Thymus (tissue), 11 donors: ENCODE data around the gene AQP2. TPM values are rescaled to one million over a fixed set of nuclear protein-coding genes. Genes with fewer than 3 reads are reported as not detected.
A peak's percentile ranks its signal among the peaks of the same experiment; 100 is the strongest.

Experiments used
- DNase-seq, 9 donors: peaks; one replicate each; pipeline ENCODE4 v3.0.0-alpha.2; 2013; ENCODE audit warnings: low spot score in 9 of 9, low read depth in 6 of 9, missing footprints in 1 of 9
- H3K27ac ChIP-seq, 2 donors: one replicate each; pipeline ENCODE4 v1.5.1; 2013; ENCODE audit warnings: control low read depth in 1 of 2, low read depth in 1 of 2, low read length in 1 of 2, mild to moderate bottlenecking in 1 of 2, moderate library complexity in 1 of 2
- H3K27me3 ChIP-seq, 2 donors: one replicate each; pipeline ENCODE4 v1.5.1; 2013; ENCODE audit warnings: low read length in 1 of 2; ENCODE audit not compliant: control insufficient read depth in 2 of 2, insufficient read depth in 1 of 2
- H3K36me3 ChIP-seq, 2 donors: one replicate each; pipeline ENCODE4 v1.5.1; 2013; ENCODE audit warnings: low read length in 1 of 2, mild to moderate bottlenecking in 1 of 2, moderate library complexity in 1 of 2; ENCODE audit not compliant: control insufficient read depth in 2 of 2, insufficient read depth in 2 of 2
- H3K4me1 ChIP-seq, 2 donors: one replicate each; pipeline ENCODE4 v1.5.1; 2013; ENCODE audit warnings: low read length in 2 of 2; ENCODE audit not compliant: control insufficient read depth in 2 of 2, insufficient read depth in 2 of 2
- H3K4me3 ChIP-seq, 2 donors: one replicate each; pipeline ENCODE4 v1.5.1; 2013; ENCODE audit warnings: low read length in 2 of 2, control low read depth in 1 of 2, mild to moderate bottlenecking in 1 of 2
- H3K9me3 ChIP-seq, 2 donors: one replicate each; pipeline ENCODE4 v1.5.1; 2013; ENCODE audit warnings: low read length in 1 of 2, mild to moderate bottlenecking in 1 of 2; ENCODE audit not compliant: control insufficient read depth in 2 of 2, insufficient read depth in 1 of 2
- WGBS: extraction: QIAGEN DNeasy Blood & Tissue Kit; methylation state at CpG from one replicate; pipeline ENCODE4 v1.1.7; 2013; 5-methylcytosine and 5-hydroxymethylcytosine counted together
- polyA plus RNA-seq: library from polyadenylated mRNA; stranded (reverse); fragments of 200-250 nt; gene quantifications from one replicate; pipeline ENCODE4 v1.2.3, GENCODE V29; 2013
- total RNA-seq: library from RNA; stranded (reverse); fragments of 120-200 nt; gene quantifications from one replicate; pipeline ENCODE4 v1.2.4, GENCODE V29; 2013
- donor health status: healthy.

AQP2 gene
- total and polyA plus RNA-seq, 2 donors, result 0.05 TPM

- H3K27ac ChIP-seq, result no peak overlapping the region
- H3K4me1 ChIP-seq, result peaks cover 6 to 12% of the 10 kb centered on the region in 2 donors
- no peaks in the 10 kb centered on the region for H3K36me3 ChIP-seq
- WGBS, result 23% methylated on average over 11 of the region's 11 CpGs
- DNase-seq, result peak in 1 of 9 donors; percentile 30
- no peak overlapping the region for H3K4me3 ChIP-seq
- no peaks in the 10 kb centered on the region for H3K9me3 ChIP-seq
- H3K27me3 ChIP-seq, result peaks cover 86 to 97% of the 10 kb centered on the region in 2 donors
Observed at GRCh38 chr12:49959685-49960473, 9.3 kb downstream of the AQP2 start.

DNA sequence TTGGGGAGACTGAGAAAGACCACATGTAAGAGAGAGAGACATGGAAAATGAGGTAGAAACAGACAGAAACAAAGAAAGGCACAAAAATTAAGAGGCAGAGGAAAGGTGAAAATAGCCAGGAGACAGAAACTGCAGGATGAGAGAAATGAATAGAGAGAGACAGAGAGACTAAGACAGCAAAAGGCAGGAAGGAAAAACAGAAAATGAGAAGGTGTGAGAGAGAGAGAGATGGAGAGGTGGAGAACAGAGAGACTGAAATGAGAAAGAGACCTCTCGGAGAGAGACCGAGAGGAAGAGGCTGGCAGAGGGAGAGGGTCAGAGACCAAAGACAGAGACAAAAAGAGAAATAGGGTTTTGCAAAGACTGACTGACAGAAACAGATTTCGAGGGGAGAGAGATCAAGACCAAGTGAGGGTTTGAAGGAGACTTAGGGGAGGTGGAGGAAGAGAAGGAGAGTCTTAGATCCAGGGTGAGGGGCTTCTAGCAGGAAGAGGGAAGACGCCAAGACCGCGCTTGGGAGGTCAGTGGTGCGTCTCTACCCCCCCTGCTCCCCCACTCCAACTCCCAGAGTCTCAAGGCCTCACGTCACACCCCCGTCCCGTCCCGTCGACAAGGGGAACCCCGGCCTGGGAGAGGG is 10.1 kb downstream of the AQP2 start:
- 33% methylated on average over 13 of the region's 13 CpGs for WGBS
- peaks cover 81 to 97% of the 10 kb centered on the region in 2 donors for H3K27me3 ChIP-seq
- H3K4me3 ChIP-seq, result no peak overlapping the region
- no peaks in the 10 kb centered on the region for H3K9me3 ChIP-seq
- H3K4me1 ChIP-seq, result peaks cover 6 to 12% of the 10 kb centered on the region in 2 donors
- H3K27ac ChIP-seq, result no peak overlapping the region
- H3K36me3 ChIP-seq, result no peaks in the 10 kb centered on the region
- DNase-seq, result no peak

DNA sequence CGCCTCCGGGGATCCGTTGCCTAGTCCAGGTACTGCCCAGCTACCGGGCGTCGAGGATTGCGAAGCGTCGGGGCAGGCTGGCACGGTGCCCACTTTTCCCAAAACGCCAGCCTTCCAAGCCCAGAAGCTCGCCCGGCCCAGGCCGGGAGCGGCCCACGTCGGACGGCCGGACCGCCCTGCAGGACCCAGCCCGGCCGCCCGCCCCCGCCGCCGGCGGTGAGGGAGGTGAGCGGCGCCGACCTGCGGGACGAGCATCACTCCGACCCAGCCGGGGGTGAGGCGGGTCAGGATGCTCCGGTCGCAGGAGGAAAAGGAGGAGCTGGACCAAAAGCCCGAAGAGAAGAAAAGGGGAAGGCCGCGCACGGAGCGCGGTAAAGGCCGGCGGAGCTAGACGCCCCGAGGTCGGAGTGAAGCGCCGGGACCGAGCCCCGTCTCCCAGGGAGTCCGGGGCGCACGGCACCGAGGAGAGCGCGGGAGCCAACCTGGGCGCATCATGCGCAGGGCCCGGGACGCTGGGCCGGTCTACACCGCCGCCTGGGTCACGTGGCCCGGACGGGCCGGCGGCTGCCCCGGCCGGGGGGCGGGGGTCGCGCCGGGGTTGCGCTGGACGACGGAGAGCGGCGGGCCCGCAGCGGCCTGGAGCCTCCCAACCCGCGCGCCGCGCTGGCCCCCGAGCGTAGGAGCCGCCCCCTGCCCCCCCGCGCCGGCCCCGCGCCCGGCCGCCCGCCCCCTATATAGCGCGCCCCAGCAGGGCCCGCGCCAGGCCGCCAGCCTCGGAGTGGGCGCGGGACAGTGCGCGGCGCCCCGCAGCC is 10.8 kb downstream of the AQP2 start, which contains the start of gene AQP5:
Gene AQP5 (plus strand): TSS at position 762 of the 812 bp plus-strand sequence. CDS start 146 bp downstream, outside the sequence.
- Histone ChIP-seq H3K9me3 (no peaks in the 10 kb centered on the region), H3K27me3 (peaks cover 79 to 97% of the 10 kb centered on the region in 2 donors), H3K27ac (no peak within 1 kb of the TSS), H3K36me3 (no peaks in the 10 kb centered on the region), H3K4me3 (peak within 1 kb of the TSS in 1 of 2 donors; percentile 14), H3K4me1 (peaks cover 6 to 12% of the 10 kb centered on the region in 2 donors)
- DNase-seq, result no peak
- WGBS, result 6% methylated on average over 111 of the region's 111 CpGs

- H3K27me3 ChIP-seq, result peaks cover 75 to 97% of the 10 kb centered on the region in 2 donors
- H3K9me3 ChIP-seq, result no peaks in the 10 kb centered on the region
- no peak overlapping the region for H3K27ac ChIP-seq
- no peak for DNase-seq
- WGBS, result 57% methylated on average over 37 of the region's 37 CpGs
- H3K36me3 ChIP-seq, result no peaks in the 10 kb centered on the region
- H3K4me1 ChIP-seq, result peaks cover 7 to 14% of the 10 kb centered on the region in 2 donors
- H3K4me3 ChIP-seq, result no peak overlapping the region
Observed at GRCh38 chr12:49961993-49962764, 11.6 kb downstream of the AQP2 start.

DNA sequence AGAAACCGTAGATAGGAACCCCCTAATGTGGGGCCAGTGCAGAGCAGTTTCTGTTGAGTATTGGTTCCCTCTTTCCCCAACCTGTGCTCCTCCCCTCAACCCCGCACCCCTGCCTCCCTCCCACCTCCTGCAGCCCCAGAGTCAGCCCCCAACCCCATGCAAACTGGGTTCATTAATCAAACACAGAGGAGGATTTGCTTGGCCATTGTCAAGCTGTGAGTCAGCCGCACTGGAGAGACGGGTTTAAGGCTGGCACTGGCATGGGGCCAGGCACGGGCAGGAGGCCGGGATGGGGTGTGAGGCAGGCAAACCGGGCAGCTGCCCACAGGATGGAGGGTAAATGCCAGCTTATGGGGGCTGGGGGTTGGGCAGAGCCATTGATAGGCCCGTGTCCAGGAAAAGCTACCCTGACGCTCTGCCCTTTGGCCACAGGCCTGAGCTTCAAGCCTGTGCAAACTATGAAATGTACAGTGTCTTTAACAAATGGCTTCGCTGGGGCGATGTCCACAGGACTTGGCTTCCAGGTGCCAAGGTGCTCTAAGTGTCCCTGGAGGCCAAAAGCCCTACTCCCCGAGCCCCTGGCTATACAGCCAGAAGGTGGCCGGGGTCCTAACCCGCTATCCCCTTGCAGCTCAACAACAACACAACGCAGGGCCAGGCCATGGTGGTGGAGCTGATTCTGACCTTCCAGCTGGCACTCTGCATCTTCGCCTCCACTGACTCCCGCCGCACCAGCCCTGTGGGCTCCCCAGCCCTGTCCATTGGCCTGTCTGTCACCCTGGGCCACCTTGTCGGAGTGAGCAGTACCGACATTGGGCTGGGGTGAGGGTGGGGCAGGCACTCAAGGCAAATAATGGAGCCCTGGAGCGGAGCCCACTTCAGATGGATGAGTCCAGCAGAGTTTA is 12.6 kb downstream of the AQP2 start:
- peaks cover 70 to 97% of the 10 kb centered on the region in 2 donors for H3K27me3 ChIP-seq
- H3K4me1 ChIP-seq, result peaks cover 11 to 22% of the 10 kb centered on the region in 2 donors
- H3K36me3 ChIP-seq, result no peaks in the 10 kb centered on the region
- no peak overlapping the region for H3K27ac ChIP-seq
- no peak overlapping the region for H3K4me3 ChIP-seq
- 89% methylated on average over 21 of the region's 21 CpGs for WGBS
- DNase-seq, result no peak
- H3K9me3 ChIP-seq, result no peaks in the 10 kb centered on the region

GRCh38 chr12:49963976-49964815 is 13.7 kb downstream of the AQP2 start:
- WGBS, result 85% methylated on average over 17 of the region's 17 CpGs
- Histone ChIP-seq H3K4me3 (no peak overlapping the region), H3K4me1 (peaks cover 11 to 22% of the 10 kb centered on the region in 2 donors), H3K36me3 (no peaks in the 10 kb centered on the region), H3K27me3 (peaks cover 62 to 97% of the 10 kb centered on the region in 2 donors), H3K27ac (no peak overlapping the region), H3K9me3 (no peaks in the 10 kb centered on the region)
- no peak for DNase-seq

- H3K9me3 ChIP-seq, result no peaks in the 10 kb centered on the region
- WGBS, result 67% methylated on average over 13 of the region's 13 CpGs
- no peak for DNase-seq
- no peaks in the 10 kb centered on the region for H3K36me3 ChIP-seq
- no peak overlapping the region for H3K27ac ChIP-seq
- peaks cover 8 to 15% of the 10 kb centered on the region in 2 donors for H3K4me1 ChIP-seq
- H3K27me3 ChIP-seq, result peaks cover 57 to 97% of the 10 kb centered on the region in 2 donors
- no peak overlapping the region for H3K4me3 ChIP-seq
Observed at GRCh38 chr12:49964849-49965624, 14.5 kb downstream of the AQP2 start.
